Stimulated activated CD4-positive, alpha-beta T cell treated with anti-CD3 and anti-CD28 coated beads, Interleukin-4, amount 100 ng/mL, for 4 hours (primary cell): ENCODE data around the gene BIRC3.
A peak's percentile ranks its signal among the peaks of the same experiment; 100 is the strongest.
"Not testable (repeated sequence)": the region's sequence is repeated elsewhere in the genome, so short reads cannot be mapped to it uniquely, and the experiment has no call there.

Source experiments
- DNase-seq, 2 experiments: peaks; one replicate each; pipeline ENCODE4 v3.0.0-alpha.2; 2020

The BIRC3 gene

GRCh38 chr11:102296757-102297156 is 20.5 kb upstream of the BIRC3 start:
- DNase-seq, result not testable (repeated sequence)

DNA sequence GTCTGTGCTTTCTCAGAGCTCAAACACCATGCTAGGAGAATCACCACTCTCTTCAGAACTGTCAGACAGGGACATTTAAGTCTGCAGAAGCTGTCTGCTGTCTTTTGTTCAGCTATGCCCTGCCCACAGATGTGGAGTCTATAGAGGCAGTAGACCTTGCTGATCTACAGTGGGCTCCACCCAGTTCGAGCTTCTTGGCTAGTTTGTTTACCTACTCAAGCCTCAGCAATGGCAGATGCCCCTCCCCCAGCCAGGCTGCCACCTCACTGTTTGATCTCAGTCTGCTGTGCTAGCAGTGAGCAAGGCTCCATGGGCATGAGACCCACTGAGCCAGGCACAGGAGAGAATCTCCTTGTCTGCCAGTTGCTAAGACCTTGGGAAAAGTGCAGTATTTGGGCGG is 16.4 kb upstream of the BIRC3 start:
- DNase-seq, result peak in 1 of 2 experiments; percentile 36

- no peak for DNase-seq
Measured at GRCh38 chr11:102302241-102302640, 15.0 kb upstream of the BIRC3 start.

GRCh38 chr11:102304686-102305085 is 12.6 kb upstream of the BIRC3 start:
- no peak for DNase-seq

- no peak for DNase-seq
Measured at GRCh38 chr11:102305352-102306047, 11.8 kb upstream of the BIRC3 start.

DNA sequence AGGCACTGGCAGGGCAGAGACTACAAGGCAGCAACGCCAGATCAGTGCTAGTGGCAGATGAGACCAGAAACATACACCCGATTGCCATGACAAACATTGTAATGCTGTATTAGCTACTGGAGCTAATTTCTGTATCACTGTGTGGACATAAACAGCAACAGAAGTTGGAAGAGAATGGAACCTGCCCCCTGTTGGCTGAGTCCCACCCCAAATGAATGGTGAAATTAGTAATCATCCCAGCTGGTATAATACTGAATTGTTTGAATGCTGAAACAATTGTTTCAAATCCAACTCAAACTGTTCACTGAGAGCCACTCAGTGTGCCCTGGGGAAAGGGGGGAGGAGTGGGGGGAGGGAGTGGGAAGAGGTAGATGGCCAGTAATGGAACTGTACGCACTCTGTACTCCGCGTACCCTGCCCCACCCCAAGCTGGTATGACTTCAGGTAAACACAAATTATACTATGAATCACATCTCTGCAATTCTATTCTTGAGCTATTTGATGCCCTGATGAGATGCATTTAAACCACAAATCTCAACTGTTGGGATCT is 11.2 kb upstream of the BIRC3 start:
- DNase-seq, result no peak

- DNase-seq, result no peak
Measured at GRCh38 chr11:102306817-102307726, 10.2 kb upstream of the BIRC3 start.

- no peak for DNase-seq
Measured at GRCh38 chr11:102307727-102308038, 9.6 kb upstream of the BIRC3 start.

DNA sequence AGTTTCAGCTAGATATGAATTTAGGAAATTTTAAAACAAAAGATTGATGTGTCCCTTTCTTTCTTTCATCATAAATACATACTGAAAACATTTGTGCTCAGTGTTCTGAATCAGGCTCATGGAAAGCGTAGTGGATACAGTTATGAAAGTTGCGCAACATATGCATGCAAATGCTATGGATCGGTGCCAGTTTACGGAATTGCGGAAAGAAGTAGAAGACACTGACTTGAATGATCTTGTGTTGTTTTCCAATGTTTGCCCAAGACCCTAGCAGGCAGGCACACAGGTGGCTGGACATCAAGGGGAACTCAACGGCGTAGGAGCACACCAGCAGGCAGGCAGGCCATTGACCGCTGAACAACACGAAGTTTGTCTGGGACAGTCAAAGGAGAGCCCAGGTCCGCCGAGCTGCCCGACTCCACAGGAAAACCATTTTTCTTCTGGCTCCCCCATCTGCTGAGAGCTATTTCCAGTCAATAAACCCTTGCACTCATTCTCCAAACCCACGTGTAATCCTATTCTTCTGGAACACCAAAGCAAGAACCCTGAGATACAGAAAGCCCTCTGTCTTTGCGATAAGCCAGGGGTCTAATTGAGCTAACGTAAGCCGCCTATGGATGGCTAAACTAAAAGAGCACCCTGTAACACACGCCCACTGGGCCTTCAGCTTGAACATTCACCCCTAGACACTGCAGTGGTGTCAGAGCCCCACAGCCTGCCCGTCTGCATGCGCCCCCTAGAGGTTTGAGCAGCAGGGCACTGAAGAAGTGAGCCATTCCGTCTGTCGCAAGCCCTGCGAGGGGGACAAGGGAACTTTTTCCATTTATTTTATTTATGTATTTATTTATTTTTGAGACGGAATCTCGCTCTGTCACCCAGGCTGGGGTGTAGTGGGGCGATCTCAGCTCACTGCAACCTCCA is 7.4 kb upstream of the BIRC3 start:
- DNase-seq, result no peak

DNA sequence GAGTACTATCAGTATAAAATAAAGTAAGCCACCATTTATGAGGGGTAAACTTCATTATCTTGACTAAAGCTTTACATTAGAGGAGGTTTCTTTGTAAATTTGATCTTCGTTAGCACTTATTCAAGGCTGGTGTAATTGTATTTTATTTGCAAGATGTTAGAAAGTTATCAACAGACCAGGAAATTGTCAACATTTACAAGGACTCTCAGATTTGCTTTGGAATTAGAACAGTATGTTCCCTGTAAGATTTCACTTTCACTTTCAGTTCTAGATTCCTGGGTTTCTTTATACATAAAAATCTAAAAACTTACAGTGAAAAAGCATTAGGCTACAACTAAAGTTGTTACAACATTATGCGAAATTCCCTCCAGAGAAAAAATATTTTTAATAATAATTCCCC is 4.6 kb upstream of the BIRC3 start:
- DNase-seq, result no peak

DNA sequence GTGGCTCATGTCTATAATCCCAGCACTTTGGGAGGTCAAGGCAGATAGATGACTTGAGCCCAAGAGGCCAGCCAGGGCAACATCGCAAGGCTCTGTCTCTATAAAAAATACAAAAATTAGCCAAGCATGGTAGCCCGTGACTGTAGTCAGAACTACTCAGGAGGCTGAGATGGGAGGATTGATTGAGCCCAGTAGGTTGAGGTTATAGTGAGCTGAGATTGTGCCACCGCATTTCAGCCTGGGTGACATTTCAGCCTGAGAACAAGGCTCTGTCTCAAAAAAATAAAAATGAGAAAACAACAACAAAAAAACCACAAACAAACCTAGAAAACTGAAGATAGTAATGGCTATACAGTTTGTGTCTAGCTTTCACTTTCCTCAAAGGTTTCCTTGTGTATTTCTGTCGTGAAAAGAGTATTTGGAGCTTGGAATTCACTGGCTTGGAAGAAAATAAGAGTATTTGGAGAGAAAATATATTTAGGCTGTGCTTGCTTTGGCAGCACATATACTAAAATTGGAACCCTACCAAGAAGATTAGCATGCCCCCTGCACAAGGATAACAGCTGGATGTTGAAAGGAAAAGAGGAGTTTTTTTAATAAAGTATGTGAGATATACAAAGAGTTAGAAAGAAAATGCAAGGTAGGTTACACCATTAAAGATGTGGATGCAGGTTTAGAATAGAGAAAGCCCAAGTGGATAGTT is 3.9 kb upstream of the BIRC3 start:
- DNase-seq, result no peak

DNA sequence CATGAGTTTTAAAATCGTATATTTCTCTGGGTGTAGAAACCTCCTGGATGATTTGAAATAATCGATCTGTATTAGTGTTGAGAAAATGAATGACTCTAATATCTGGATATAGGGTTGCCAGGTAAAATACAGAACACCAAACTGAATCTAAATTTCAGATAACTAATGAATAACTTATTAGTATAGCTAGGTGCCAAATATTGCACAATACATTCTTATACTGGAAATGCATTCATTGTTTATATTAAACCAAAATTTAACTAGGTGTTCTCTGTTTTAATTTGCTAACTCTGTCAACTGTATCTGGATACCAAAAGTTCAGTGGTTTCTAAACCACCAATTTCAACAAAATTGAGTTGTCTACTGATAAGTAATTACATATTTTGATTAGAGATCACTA is 2.5 kb upstream of the BIRC3 start:
- no peak for DNase-seq

- DNase-seq, result no peak
Measured at GRCh38 chr11:102316346-102316904, 859 bp upstream of the BIRC3 start.

DNA sequence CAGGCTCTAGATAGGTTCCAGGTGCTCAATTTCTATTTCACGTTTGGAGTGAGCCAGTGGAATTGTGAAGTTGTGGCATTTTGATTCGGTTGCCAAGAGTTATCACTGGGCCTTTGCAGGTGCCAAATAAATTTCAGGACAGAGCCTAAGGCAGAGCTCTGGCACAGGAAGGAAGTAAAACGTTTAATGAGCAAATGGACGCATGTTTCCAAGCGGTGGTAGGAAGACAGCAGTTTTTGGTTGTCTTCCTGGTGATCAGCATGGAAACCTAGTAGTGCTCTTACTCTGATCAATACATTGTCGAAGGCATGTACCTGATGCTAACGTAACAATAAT is 452 bp downstream of the BIRC3 start:
- no peak for DNase-seq

- DNase-seq, result peak; percentile 27 to 66
Measured at GRCh38 chr11:102318469-102318868, 1.2 kb downstream of the BIRC3 start.

DNA sequence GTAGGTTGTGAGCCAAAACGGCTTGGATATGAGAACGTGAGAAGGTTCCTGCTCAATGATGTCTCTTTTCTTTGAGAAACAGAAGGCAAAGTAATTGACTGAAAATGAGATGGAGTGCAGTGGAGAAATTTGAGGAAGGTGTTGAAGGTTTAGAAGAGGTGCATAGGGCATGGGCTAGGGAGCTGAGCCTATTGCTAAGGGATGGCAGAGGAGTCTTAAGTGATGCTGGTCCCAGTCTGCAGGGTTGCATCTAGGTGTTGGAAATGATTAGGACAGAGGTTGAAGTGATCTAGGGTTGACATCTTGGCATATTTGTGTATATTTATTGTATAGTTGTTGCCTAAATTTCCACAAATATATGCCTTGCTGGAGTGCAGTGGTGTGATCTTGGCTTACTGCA is 2.3 kb downstream of the BIRC3 start:
- DNase-seq, result no peak

DNA sequence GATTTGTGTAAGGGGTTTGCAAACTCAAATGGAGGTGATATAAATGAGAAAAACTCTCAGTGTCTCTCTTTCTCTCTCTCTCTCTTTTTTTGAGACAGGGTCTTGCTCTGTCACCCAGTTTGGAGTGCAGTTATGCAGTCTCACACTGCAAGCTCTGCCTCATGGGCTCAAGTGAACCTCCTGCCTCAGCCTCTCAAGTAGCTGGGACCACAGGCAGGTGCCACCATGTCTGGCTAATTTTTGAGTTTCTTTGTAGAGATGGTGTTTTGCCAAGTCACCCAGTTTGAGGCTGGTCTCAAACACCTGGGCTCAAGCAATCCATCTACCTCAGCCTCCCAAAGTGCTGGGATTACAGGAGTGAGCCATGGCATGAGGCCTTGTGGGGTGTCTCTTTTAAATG is 2.9 kb downstream of the BIRC3 start:
- DNase-seq, result no peak

DNA sequence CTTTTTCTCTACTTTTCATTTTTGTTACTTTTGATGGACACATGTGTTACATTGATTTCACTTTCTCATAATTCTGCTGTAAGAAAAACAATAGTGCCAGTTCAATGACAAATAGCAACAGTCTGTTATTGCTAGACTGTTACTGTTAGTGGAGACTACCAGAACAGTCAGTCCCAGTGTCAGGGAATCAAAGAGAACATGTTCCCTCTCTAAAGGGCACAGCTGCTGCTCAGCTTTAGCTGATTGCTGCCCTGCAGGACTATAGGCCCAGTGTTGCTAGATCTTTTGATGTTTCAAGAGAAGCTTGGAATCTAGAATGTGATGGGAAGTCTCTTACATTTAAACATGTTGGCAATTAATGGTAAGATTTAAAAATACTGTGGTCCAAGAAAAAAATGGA is 3.4 kb downstream of the BIRC3 start:
- no peak for DNase-seq

DNA sequence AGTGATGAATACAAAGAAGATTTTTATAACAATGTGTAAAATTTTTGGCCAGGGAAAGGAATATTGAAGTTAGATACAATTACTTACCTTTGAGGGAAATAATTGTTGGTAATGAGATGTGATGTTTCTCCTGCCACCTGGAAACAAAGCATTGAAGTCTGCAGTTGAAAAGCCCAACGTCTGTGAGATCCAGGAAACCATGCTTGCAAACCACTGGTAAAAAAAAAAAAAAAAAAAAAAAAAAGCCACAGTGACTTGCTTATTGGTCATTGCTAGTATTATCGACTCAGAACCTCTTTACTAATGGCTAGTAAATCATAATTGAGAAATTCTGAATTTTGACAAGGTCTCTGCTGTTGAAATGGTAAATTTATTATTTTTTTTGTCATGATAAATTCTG is 5.3 kb downstream of the BIRC3 start:
- no peak for DNase-seq

DNA sequence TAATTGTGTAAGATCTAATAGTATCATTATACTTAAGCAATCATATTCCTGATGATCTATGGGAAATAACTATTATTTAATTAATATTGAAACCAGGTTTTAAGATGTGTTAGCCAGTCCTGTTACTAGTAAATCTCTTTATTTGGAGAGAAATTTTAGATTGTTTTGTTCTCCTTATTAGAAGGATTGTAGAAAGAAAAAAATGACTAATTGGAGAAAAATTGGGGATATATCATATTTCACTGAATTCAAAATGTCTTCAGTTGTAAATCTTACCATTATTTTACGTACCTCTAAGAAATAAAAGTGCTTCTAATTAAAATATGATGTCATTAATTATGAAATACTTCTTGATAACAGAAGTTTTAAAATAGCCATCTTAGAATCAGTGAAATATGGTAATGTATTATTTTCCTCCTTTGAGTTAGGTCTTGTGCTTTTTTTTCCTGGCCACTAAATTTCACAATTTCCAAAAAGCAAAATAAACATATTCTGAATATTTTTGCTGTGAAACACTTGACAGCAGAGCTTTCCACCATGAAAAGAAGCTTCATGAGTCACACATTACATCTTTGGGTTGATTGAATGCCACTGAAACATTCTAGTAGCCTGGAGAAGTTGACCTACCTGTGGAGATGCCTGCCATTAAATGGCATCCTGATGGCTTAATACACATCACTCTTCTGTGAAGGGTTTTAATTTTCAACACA is 6.4 kb downstream of the BIRC3 start:
- DNase-seq, result no peak

DNA sequence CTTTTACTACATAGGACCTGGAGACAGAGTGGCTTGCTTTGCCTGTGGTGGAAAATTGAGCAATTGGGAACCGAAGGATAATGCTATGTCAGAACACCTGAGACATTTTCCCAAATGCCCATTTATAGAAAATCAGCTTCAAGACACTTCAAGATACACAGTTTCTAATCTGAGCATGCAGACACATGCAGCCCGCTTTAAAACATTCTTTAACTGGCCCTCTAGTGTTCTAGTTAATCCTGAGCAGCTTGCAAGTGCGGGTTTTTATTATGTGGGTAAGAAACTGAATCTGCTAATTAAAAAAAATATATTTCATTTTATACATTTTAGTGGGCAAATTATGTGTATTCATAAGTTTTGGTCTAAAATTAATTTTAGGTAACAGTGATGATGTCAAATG is 7.8 kb downstream of the BIRC3 start:
- DNase-seq, result no peak

- no peak for DNase-seq
Measured at GRCh38 chr11:102328748-102329147, 11.5 kb downstream of the BIRC3 start.
